C4-2B (cell line): ENCODE measurements around the gene CD96.

ENCODE experiments used
- ZFX ChIP-seq: fragments of 450-650 bp; IDR thresholded peaks from 2 replicates; pipeline ENCODE4 v1.6.1; 2017
- TF ChIP-seq, protein P1 (sequence below): fragments of 450-650 bp; conservative IDR thresholded peaks from 2 replicates; pipeline ENCODE4 v1.5.1; 2017; ENCODE audit warnings: mild to moderate bottlenecking

DNA sequence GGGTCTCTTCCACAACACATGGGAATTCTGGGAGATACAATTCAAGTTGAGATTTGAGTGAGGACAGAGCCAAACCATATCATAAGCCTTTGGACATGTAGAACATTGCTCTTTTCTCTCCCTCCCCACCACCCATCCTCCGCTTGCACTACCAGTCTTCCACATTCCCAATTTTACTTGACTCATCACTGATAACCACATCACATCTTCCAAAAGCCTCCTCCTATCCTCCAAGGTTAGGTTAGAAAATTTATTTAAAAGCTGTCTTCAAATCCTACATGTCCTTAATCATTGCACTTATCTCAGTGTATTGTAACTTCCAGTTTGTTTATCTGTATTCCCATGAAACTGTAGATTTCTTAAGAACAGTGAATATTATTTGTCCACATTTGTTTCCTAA, 42.7 kb downstream of the CD96 start:
- TF ChIP-seq, protein P1, sequence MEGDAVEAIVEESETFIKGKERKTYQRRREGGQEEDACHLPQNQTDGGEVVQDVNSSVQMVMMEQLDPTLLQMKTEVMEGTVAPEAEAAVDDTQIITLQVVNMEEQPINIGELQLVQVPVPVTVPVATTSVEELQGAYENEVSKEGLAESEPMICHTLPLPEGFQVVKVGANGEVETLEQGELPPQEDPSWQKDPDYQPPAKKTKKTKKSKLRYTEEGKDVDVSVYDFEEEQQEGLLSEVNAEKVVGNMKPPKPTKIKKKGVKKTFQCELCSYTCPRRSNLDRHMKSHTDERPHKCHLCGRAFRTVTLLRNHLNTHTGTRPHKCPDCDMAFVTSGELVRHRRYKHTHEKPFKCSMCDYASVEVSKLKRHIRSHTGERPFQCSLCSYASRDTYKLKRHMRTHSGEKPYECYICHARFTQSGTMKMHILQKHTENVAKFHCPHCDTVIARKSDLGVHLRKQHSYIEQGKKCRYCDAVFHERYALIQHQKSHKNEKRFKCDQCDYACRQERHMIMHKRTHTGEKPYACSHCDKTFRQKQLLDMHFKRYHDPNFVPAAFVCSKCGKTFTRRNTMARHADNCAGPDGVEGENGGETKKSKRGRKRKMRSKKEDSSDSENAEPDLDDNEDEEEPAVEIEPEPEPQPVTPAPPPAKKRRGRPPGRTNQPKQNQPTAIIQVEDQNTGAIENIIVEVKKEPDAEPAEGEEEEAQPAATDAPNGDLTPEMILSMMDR = no peak
- TF ChIP-seq ZFX = no peak
